Gastrocnemius medialis (tissue), 4 donors: Measurements from ENCODE around the gene KIF2A. TPM values are rescaled to one million over a fixed set of nuclear protein-coding genes. Genes with fewer than 3 reads are reported as not detected.

Experiments
- ATAC-seq, 2 donors: fragments of 150-250 bp; one replicate each; pipeline ENCODE4 v1.9.1; 2016
- DNase-seq, 2 donors: peaks; one replicate each; pipeline ENCODE4 v3.0.0-alpha.2; 2019
- H3K27ac ChIP-seq, 4 donors: fragments of 200-600 bp; sonication (generic); 1 replicate in 1 of 4; 2 replicates in 3 of 4; pipeline ENCODE4 v1.5.1; 2016 to 2018; ENCODE audit warnings: mild to moderate bottlenecking in 2 of 4, moderate library complexity in 1 of 4
- H3K27me3 ChIP-seq, 3 donors: fragments of 200-600 bp; sonication (generic) in 2 of 3; 1 replicate in 1 of 3; 2 replicates in 2 of 3; pipeline versions ENCODE4 v1.5.1 to v1.6.0; 2016 to 2019; ENCODE audit warnings: mild to moderate bottlenecking in 1 of 3, moderate library complexity in 1 of 3
- H3K36me3 ChIP-seq, 2 donors: fragments of 200-600 bp; sonication (generic) in 1 of 2; one replicate each; pipeline ENCODE4 v1.5.1; 2017 to 2018
- H3K4me1 ChIP-seq, 2 donors: fragments of 200-600 bp; sonication (generic) in 1 of 2; one replicate each; pipeline ENCODE4 v1.5.1; 2016 to 2017; ENCODE audit warnings: mild to moderate bottlenecking in 2 of 2
- H3K4me3 ChIP-seq, 4 donors: fragments of 200-600 bp; sonication (generic) in 3 of 4; 1 replicate in 1 of 4; 2 replicates in 3 of 4; pipeline ENCODE4 v1.5.1; 2016 to 2019; ENCODE audit warnings: mild to moderate bottlenecking in 2 of 4
- H3K9me3 ChIP-seq, 3 donors: fragments of 200-600 bp; sonication (generic) in 2 of 3; 1 replicate in 1 of 3; 2 replicates in 2 of 3; pipeline ENCODE4 v1.5.1; 2016 to 2019
- CTCF ChIP-seq, 5 experiments: fragments of 450-650 bp in 3 of 5; fragments of 200-600 bp in 2 of 5; sonication (generic) in 2 of 5; IDR thresholded peaks in 4 of 5; conservative IDR thresholded peaks in 1 of 5; 1 replicate in 4 of 5; 2 replicates in 1 of 5; pipeline ENCODE4 v1.5.1; 2016 to 2019; ENCODE audit warnings: antibody characterized with exemption in 5 of 5, mild to moderate bottlenecking in 3 of 5, moderate library complexity in 3 of 5
- POLR2A ChIP-seq, 2 donors: fragments of 450-650 bp; IDR thresholded peaks; one replicate each; pipeline ENCODE4 v1.6.1; 2017; ENCODE audit warnings: antibody characterized with exemption in 2 of 2, mild to moderate bottlenecking in 2 of 2, moderate library complexity in 2 of 2
- in situ Hi-C, 4 donors: fragments of 200-750 bp; cut with MboI; loops; one replicate each; pipeline versions ENCODE4 v1.15.0 to v1.8.0; 2017; ENCODE audit warnings: low sequenced_read_pairs in 4 of 4
- intact Hi-C: fragments of 100-400 bp; cut with DNase I; formaldehyde crosslinking; loops from one replicate; pipeline ENCODE4 v1.15.1; 2023; ENCODE audit warnings: low total_unique reads
- total RNA-seq, 4 donors: library from RNA; depleted of rRNA; stranded (reverse); fragments of >200 nt; gene quantifications; one replicate each; pipeline versions ENCODE4 v1.1.0 to v1.2.3, GENCODE V29; 2016

KIF2A gene
- total RNA-seq, 4 donors from 2014 or later: 7.5 to 14.2 (median 11.8) TPM

- in situ Hi-C loops: no loop called here
- no peak for ATAC-seq
- H3K36me3 ChIP-seq: peaks cover 0 to 54% of the 10 kb centered on the region in 2 donors
Observed at GRCh38 chr5:62374090-62374489, 68.1 kb downstream of the KIF2A start.

GRCh38 chr5:62375627-62376026 is 69.6 kb downstream of the KIF2A start:
- intact Hi-C loops (no loop called here), in situ Hi-C loops (no loop called here)
- DNase-seq: no peak
- peaks cover 0 to 67% of the 10 kb centered on the region in 2 donors for H3K36me3 ChIP-seq
- no peak overlapping the region for H3K4me3 ChIP-seq
- H3K27ac ChIP-seq: no peak overlapping the region
- no peak for ATAC-seq
- no peak for TF ChIP-seq POLR2A (IDR thresholded peaks at IDR 0.05)
- TF ChIP-seq CTCF (IDR thresholded peaks at IDR 0.05 in 4 of 5, conservative IDR thresholded peaks at IDR 0.05 in 1 of 5): no peak
- H3K9me3 ChIP-seq: no peaks in the 10 kb centered on the region
- no peaks in the 10 kb centered on the region for H3K4me1 ChIP-seq
- H3K27me3 ChIP-seq: no peaks in the 10 kb centered on the region

More at GRCh38 chr5:62374090-62374489, 68.1 kb downstream of the KIF2A start:
- H3K4me3 ChIP-seq: no peak overlapping the region
- H3K9me3 ChIP-seq: no peaks in the 10 kb centered on the region
- TF ChIP-seq POLR2A (IDR thresholded peaks at IDR 0.05) (no peak), CTCF (IDR thresholded peaks at IDR 0.05 in 4 of 5, conservative IDR thresholded peaks at IDR 0.05 in 1 of 5) (no peak)
- no peaks in the 10 kb centered on the region for H3K4me1 ChIP-seq
- intact Hi-C loops: no loop called here
- H3K27ac ChIP-seq: no peak overlapping the region
- no peaks in the 10 kb centered on the region for H3K27me3 ChIP-seq
- DNase-seq: no peak

- no peak for ATAC-seq
- H3K27me3 ChIP-seq: no peaks in the 10 kb centered on the region
- intact Hi-C loops: no loop called here
- no peaks in the 10 kb centered on the region for H3K4me1 ChIP-seq
- no peak overlapping the region for H3K4me3 ChIP-seq
- no peak overlapping the region for H3K27ac ChIP-seq
- peaks cover 0 to 68% of the 10 kb centered on the region in 2 donors for H3K36me3 ChIP-seq
- in situ Hi-C loops: no loop called here
- H3K9me3 ChIP-seq: no peaks in the 10 kb centered on the region
- TF ChIP-seq POLR2A (IDR thresholded peaks at IDR 0.05): no peak
- no peak for TF ChIP-seq CTCF (IDR thresholded peaks at IDR 0.05 in 4 of 5, conservative IDR thresholded peaks at IDR 0.05 in 1 of 5)
- DNase-seq: no peak
Observed at GRCh38 chr5:62376064-62376463, 70.1 kb downstream of the KIF2A start.

GRCh38 chr5:62385131-62385530 is 79.1 kb downstream of the KIF2A start:
- in situ Hi-C loops (no loop called here), intact Hi-C loops (no loop called here)
- Histone ChIP-seq H3K4me1 (peaks cover 11 to 13% of the 10 kb centered on the region in 2 donors), H3K36me3 (peaks cover 0 to 71% of the 10 kb centered on the region in 2 donors), H3K27me3 (no peaks in the 10 kb centered on the region), H3K4me3 (no peak overlapping the region), H3K9me3 (no peaks in the 10 kb centered on the region), H3K27ac (no peak overlapping the region)
- no peak for TF ChIP-seq POLR2A (IDR thresholded peaks at IDR 0.05)
- no peak for TF ChIP-seq CTCF (IDR thresholded peaks at IDR 0.05 in 4 of 5, conservative IDR thresholded peaks at IDR 0.05 in 1 of 5)
- ATAC-seq (no peak), DNase-seq (no peak)

GRCh38 chr5:62385816-62386400 is 79.9 kb downstream of the KIF2A start:
- H3K9me3 ChIP-seq: no peaks in the 10 kb centered on the region

More at GRCh38 chr5:62385816-62386400, 79.9 kb downstream of the KIF2A start:
- no peak for TF ChIP-seq POLR2A (IDR thresholded peaks at IDR 0.05)
- TF ChIP-seq CTCF (IDR thresholded peaks at IDR 0.05 in 4 of 5, conservative IDR thresholded peaks at IDR 0.05 in 1 of 5): no peak
- Histone ChIP-seq H3K27me3 (no peaks in the 10 kb centered on the region), H3K36me3 (peaks cover 0 to 76% of the 10 kb centered on the region in 2 donors), H3K27ac (peak overlapping the region in 3 of 4 donors; percentile 42 to 70 (median 62)), H3K4me3 (no peak overlapping the region), H3K4me1 (peaks cover 11 to 13% of the 10 kb centered on the region in 2 donors)
- ATAC-seq: no peak
- no peak for DNase-seq
- in situ Hi-C loops (no loop called here), intact Hi-C loops (loop anchor here (2.0 kb wide), 1 partner anchor 17 kb away; the partner anchor contains the start of gene DIMT1)
